ENCODE measurements around the gene IL12RB2.

DNA sequence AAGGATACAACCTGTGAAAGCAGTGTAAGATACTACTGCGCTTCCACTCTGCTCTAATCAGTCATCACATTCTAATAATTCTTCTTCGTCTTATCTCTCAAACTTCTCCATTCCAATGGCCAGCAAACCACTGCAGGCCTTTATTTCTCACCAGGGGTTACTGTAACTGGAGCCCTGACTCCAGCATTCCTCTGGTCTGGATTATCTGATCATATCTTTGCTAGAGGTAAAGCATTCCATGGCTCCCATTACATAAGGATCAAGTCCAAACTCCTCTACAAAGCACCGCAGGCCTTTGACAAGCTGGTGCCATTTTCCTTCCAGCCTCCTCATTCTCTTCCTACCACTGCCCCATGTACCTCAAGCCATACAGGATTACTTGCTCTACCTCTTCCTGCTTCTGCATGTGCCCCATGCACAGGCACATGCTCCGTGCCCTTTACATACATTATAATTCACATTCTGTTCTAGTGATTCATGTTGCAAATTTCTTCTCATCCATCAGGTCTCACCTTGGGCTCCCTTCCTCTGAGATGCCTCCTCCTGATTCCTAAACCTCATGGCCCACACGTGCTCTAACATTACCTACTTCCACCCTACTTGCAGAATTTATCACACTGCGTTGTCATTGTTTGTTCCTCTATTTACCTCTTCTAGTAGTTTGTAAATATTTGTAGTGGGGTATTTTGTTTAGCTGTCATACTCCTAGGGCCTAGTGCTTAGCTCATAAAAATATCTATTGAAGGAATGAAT is 131.8 kb downstream of the IL12RB2 start:
- TF ChIP-seq SP1 (IDR thresholded peaks at IDR 0.05; ENCODE audit: low read depth, low read length): no peak
- TF ChIP-seq MTA2 (IDR thresholded peaks at IDR 0.05; ENCODE audit: low read depth): no peak
- no peak for TF ChIP-seq CREM (IDR thresholded peaks at IDR 0.05; ENCODE audit: low read depth)
- TF ChIP-seq, protein P1, sequence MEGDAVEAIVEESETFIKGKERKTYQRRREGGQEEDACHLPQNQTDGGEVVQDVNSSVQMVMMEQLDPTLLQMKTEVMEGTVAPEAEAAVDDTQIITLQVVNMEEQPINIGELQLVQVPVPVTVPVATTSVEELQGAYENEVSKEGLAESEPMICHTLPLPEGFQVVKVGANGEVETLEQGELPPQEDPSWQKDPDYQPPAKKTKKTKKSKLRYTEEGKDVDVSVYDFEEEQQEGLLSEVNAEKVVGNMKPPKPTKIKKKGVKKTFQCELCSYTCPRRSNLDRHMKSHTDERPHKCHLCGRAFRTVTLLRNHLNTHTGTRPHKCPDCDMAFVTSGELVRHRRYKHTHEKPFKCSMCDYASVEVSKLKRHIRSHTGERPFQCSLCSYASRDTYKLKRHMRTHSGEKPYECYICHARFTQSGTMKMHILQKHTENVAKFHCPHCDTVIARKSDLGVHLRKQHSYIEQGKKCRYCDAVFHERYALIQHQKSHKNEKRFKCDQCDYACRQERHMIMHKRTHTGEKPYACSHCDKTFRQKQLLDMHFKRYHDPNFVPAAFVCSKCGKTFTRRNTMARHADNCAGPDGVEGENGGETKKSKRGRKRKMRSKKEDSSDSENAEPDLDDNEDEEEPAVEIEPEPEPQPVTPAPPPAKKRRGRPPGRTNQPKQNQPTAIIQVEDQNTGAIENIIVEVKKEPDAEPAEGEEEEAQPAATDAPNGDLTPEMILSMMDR (IDR thresholded peaks at IDR 0.05 in 2 of 3, conservative IDR thresholded peaks at IDR 0.05 in 1 of 3; ENCODE audit: control insufficient read depth in 2 of 3, extremely low read depth in 1 of 3, insufficient read depth in 1 of 3, low read depth in 3 of 3, low read length in 3 of 3): no peak
- no peak for TF ChIP-seq CEBPB (IDR thresholded peaks at IDR 0.05; ENCODE audit: borderline replicate concordance in 1 of 2, low read depth in 2 of 2, low read length in 2 of 2)
- TF ChIP-seq, protein P2, sequence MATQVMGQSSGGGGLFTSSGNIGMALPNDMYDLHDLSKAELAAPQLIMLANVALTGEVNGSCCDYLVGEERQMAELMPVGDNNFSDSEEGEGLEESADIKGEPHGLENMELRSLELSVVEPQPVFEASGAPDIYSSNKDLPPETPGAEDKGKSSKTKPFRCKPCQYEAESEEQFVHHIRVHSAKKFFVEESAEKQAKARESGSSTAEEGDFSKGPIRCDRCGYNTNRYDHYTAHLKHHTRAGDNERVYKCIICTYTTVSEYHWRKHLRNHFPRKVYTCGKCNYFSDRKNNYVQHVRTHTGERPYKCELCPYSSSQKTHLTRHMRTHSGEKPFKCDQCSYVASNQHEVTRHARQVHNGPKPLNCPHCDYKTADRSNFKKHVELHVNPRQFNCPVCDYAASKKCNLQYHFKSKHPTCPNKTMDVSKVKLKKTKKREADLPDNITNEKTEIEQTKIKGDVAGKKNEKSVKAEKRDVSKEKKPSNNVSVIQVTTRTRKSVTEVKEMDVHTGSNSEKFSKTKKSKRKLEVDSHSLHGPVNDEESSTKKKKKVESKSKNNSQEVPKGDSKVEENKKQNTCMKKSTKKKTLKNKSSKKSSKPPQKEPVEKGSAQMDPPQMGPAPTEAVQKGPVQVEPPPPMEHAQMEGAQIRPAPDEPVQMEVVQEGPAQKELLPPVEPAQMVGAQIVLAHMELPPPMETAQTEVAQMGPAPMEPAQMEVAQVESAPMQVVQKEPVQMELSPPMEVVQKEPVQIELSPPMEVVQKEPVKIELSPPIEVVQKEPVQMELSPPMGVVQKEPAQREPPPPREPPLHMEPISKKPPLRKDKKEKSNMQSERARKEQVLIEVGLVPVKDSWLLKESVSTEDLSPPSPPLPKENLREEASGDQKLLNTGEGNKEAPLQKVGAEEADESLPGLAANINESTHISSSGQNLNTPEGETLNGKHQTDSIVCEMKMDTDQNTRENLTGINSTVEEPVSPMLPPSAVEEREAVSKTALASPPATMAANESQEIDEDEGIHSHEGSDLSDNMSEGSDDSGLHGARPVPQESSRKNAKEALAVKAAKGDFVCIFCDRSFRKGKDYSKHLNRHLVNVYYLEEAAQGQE (IDR thresholded peaks at IDR 0.05; ENCODE audit: low read depth, low read length): no peak
- TF ChIP-seq SMAD1 (IDR thresholded peaks at IDR 0.05; ENCODE audit: low read depth, partially characterized antibody): no peak
- no peak for TF ChIP-seq FOXK2 (IDR thresholded peaks at IDR 0.05)
- TF ChIP-seq MYC (IDR thresholded peaks at IDR 0.05; ENCODE audit: insufficient read depth, insufficient read length, insufficient replicate concordance, low read length, severe bottlenecking): no peak
- TF ChIP-seq, protein P3, sequence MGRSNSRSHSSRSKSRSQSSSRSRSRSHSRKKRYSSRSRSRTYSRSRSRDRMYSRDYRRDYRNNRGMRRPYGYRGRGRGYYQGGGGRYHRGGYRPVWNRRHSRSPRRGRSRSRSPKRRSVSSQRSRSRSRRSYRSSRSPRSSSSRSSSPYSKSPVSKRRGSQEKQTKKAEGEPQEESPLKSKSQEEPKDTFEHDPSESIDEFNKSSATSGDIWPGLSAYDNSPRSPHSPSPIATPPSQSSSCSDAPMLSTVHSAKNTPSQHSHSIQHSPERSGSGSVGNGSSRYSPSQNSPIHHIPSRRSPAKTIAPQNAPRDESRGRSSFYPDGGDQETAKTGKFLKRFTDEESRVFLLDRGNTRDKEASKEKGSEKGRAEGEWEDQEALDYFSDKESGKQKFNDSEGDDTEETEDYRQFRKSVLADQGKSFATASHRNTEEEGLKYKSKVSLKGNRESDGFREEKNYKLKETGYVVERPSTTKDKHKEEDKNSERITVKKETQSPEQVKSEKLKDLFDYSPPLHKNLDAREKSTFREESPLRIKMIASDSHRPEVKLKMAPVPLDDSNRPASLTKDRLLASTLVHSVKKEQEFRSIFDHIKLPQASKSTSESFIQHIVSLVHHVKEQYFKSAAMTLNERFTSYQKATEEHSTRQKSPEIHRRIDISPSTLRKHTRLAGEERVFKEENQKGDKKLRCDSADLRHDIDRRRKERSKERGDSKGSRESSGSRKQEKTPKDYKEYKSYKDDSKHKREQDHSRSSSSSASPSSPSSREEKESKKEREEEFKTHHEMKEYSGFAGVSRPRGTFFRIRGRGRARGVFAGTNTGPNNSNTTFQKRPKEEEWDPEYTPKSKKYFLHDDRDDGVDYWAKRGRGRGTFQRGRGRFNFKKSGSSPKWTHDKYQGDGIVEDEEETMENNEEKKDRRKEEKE (IDR thresholded peaks at IDR 0.05): no peak
- TF ChIP-seq SREBF1 (IDR thresholded peaks at IDR 0.05; ENCODE audit: low read length): no peak
- TF ChIP-seq POU2F2 (IDR thresholded peaks at IDR 0.05; ENCODE audit: borderline replicate concordance, low read depth, low read length): no peak
- TF ChIP-seq POLR2A (IDR thresholded peaks at IDR 0.05; ENCODE audit: low read depth, low read length): no peak
- TF ChIP-seq ETV6 (conservative IDR thresholded peaks at IDR 0.05 in 1 of 2, IDR thresholded peaks at IDR 0.05 in 1 of 2; ENCODE audit: borderline replicate concordance in 1 of 2, low read depth in 1 of 2): no peak
